Colonic mucosa (tissue), 4 donors: Measurements from ENCODE around the gene RGMB. TPM values are rescaled to one million over a fixed set of nuclear protein-coding genes. Genes with fewer than 3 reads are reported as not detected.

ENCODE experiments used
- DNase-seq: peaks from one replicate; pipeline ENCODE4 v3.0.0-alpha.2; 2020
- H3K27ac ChIP-seq: fragments of 200-600 bp; one replicate; pipeline ENCODE4 v1.8.0; 2021
- H3K27me3 ChIP-seq: fragments of 200-600 bp; one replicate; pipeline ENCODE4 v1.8.0; 2021
- H3K36me3 ChIP-seq: fragments of 200-600 bp; one replicate; pipeline ENCODE4 v1.8.0; 2021
- H3K4me1 ChIP-seq: fragments of 200-600 bp; one replicate; pipeline ENCODE4 v1.8.0; 2021; ENCODE audit warnings: mild to moderate bottlenecking
- H3K4me3 ChIP-seq: fragments of 200-600 bp; one replicate; pipeline ENCODE4 v1.8.0; 2021
- H3K9ac ChIP-seq, 2 donors: one replicate each; pipeline ENCODE4 v1.7.0; 2013; ENCODE audit warnings: control low read depth in 2 of 2, low read depth in 2 of 2, low read length in 2 of 2
- H3K9me3 ChIP-seq: fragments of 200-600 bp; one replicate; pipeline ENCODE4 v1.8.0; 2021
- CTCF ChIP-seq: fragments of 200-600 bp; IDR thresholded peaks from one replicate; pipeline ENCODE4 v1.8.0; 2022; ENCODE audit warnings: antibody characterized with exemption, mild to moderate bottlenecking
- intact Hi-C: fragments of 100-400 bp; cut with DNase I; formaldehyde crosslinking; loops from one replicate; pipeline ENCODE4 v1.14.1; 2022
- total RNA-seq, 2 donors: library from RNA; stranded (reverse); fragmentation: NEBNext Ultra II Directional in 1 of 2; extraction: Animal tissue kit (Norgen Biotek cat#: 25700) in 1 of 2; gene quantifications; one replicate each; pipeline ENCODE4 v1.2.1, GENCODE V29; 2021
- donor health status: healthy.
- donor health status: DM: no; HTN: no; CAD: no.
- donor health status: DM: no; HTN: no; CAD: no.

Gene RGMB
- total RNA-seq, 2 donors from 2014 or later, result 67.7 to 69.6 TPM

DNA sequence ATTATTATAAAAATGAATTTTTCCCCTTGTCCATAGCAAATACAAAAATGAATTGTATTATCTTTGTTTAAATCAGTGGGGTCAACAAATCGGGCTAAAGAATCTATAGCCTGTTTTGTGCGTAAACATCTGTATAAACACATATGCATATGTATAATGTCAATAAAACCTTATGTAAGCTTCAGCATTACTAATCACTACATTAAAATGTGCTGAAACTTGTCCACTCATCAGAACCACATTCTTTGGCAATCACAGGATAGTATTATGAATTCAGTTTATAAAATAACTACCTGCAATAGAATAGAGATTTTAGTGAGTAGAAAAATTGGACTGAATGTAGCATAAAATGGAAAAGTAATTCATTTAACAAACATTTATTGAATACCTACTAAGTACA lies 30.6 kb downstream of the RGMB start:
- Histone ChIP-seq H3K4me3 (no peak overlapping the region), H3K9me3 (no peaks in the 10 kb centered on the region), H3K36me3 (no peaks in the 10 kb centered on the region), H3K27me3 (no peaks in the 10 kb centered on the region), H3K9ac (no peak overlapping the region), H3K4me1 (no peaks in the 10 kb centered on the region), H3K27ac (no peak overlapping the region)
- no peak for DNase-seq
- no peak for TF ChIP-seq CTCF
- intact Hi-C loops, result no loop called here

DNA sequence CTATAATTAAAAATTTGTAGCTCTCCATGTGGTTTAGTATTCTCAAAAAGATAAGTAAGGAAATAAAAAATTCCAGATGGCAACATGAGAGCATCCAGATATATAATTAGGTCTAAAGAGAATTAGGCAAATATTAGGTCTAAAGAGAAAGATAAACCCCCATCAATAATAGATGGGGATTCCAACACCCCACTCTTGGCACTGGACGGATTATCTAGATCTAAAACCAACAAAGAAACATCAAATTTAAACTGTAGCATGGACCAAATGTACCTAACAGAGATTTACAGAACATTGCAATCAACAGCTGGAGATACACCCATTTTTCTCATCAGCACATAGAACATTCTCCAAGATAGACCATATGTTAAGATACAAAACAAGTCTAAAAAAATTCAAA lies 31.6 kb downstream of the RGMB start:
- no peaks in the 10 kb centered on the region for H3K27me3 ChIP-seq
- intact Hi-C loops, result no loop called here
- H3K4me1 ChIP-seq, result no peaks in the 10 kb centered on the region
- DNase-seq, result no peak
- no peak for TF ChIP-seq CTCF
- H3K9me3 ChIP-seq, result no peaks in the 10 kb centered on the region
- no peak overlapping the region for H3K9ac ChIP-seq
- H3K27ac ChIP-seq, result no peak overlapping the region
- no peaks in the 10 kb centered on the region for H3K36me3 ChIP-seq
- no peak overlapping the region for H3K4me3 ChIP-seq

DNA sequence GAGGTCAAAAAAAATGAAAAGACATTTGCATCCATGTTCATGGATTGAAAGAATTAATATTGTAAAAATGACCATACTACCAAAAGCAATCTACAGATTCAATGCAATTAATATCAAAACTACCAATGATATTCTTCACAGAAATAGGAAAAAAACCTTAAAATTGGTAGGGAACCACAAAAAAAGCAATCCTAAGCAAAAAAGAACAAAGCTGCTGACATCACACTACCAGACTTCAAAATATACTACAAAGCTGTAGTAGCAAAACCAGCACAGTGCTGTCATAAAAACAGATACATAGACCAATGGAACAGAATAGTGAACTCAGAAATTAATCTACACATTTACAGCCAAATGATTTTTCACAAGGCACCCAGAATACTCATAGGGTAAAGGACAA lies 34.3 kb downstream of the RGMB start:
- H3K27me3 ChIP-seq, result no peaks in the 10 kb centered on the region
- TF ChIP-seq CTCF, result no peak
- DNase-seq, result no peak
- intact Hi-C loops, result no loop called here
- H3K36me3 ChIP-seq, result no peaks in the 10 kb centered on the region
- no peaks in the 10 kb centered on the region for H3K9me3 ChIP-seq
- no peak overlapping the region for H3K9ac ChIP-seq
- H3K4me3 ChIP-seq, result no peak overlapping the region
- no peaks in the 10 kb centered on the region for H3K4me1 ChIP-seq
- no peak overlapping the region for H3K27ac ChIP-seq

DNA sequence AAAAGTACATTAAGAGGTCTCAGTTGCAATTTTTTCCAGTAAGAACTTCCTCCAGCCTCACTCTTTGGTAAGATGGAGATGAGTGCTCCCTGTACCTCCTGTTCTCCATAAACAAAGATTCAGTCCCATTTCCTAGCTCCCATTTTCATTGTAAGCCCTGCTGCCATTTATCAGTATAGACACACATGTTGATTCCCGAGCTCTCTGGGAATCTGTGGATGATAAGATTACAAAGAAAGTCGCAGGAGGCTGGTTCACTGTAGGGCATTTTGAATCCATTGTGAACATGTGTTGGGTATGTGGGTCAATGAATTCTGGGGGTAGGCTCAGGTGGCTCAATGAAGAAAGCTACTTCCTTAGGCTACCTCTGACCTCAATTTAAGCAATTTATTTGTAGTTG lies 36.7 kb downstream of the RGMB start:
- Histone ChIP-seq H3K9ac (no peak overlapping the region), H3K4me1 (no peaks in the 10 kb centered on the region), H3K27me3 (no peaks in the 10 kb centered on the region), H3K9me3 (no peaks in the 10 kb centered on the region), H3K4me3 (no peak overlapping the region), H3K36me3 (no peaks in the 10 kb centered on the region), H3K27ac (no peak overlapping the region)
- DNase-seq, result no peak
- intact Hi-C loops, result no loop called here
- TF ChIP-seq CTCF, result no peak

- Histone ChIP-seq H3K36me3 (no peaks in the 10 kb centered on the region), H3K4me3 (no peak overlapping the region), H3K27me3 (no peaks in the 10 kb centered on the region), H3K9ac (no peak overlapping the region), H3K27ac (no peak overlapping the region), H3K9me3 (no peaks in the 10 kb centered on the region), H3K4me1 (no peaks in the 10 kb centered on the region)
- intact Hi-C loops, result no loop called here
- no peak for TF ChIP-seq CTCF
- DNase-seq, result no peak
Measured at GRCh38 chr5:98813755-98814154, 40.3 kb downstream of the RGMB start.
